ENCODE data around the gene TMEM242. TPM values are rescaled to one million over a fixed set of nuclear protein-coding genes. Genes with fewer than 3 reads are reported as not detected.

The TMEM242 gene
- total and polyA plus RNA-seq, 2 of the 13 experiments (the other 11 are each of a cell fraction or from before 2014, with no cell fraction given) = 5.6 to 11.1 TPM

GRCh38 chr6:157273756-157274470, 49.4 kb downstream of the TMEM242 start (continued):
- TF ChIP-seq ZNF609 (CRISPR knock-in tag; IDR thresholded peaks at IDR 0.05; ENCODE audit: borderline replicate concordance) = 0 out of 2 replicates have a peak, but pooled peaks have one; percentile 19
- no peak for TF ChIP-seq MAFK (conservative IDR thresholded peaks at IDR 0.05 in 1 of 2, IDR thresholded peaks at IDR 0.05 in 1 of 2; ENCODE audit: low read length in 2 of 2)
- TF ChIP-seq ZBTB20 (CRISPR knock-in tag; IDR thresholded peaks at IDR 0.05; ENCODE audit: borderline replicate concordance, low read depth) = no peak
- peak; percentile 30; the same call in 1 of the 2 replicates for TF ChIP-seq PHF8 (CRISPR knock-in tag; IDR thresholded peaks at IDR 0.05)
- 0 out of 2 replicates have a peak, but pooled peaks have one; percentile 38 for TF ChIP-seq ZNF790 (CRISPR knock-in tag; IDR thresholded peaks at IDR 0.05; ENCODE audit: borderline replicate concordance)
- no peak for TF ChIP-seq CEBPG (CRISPR knock-in tag; IDR thresholded peaks at IDR 0.05)
- TF ChIP-seq ZFP62 (CRISPR knock-in tag; IDR thresholded peaks at IDR 0.05) = no peak
- no peak for TF ChIP-seq GTF3A (CRISPR knock-in tag; conservative IDR thresholded peaks at IDR 0.05)
- 0 out of 2 replicates have a peak, but pooled peaks have one; percentile 37 for TF ChIP-seq HOXD1 (CRISPR knock-in tag; IDR thresholded peaks at IDR 0.05)
- no peak for TF ChIP-seq ZNF282 (IDR thresholded peaks at IDR 0.05; ENCODE audit: partially characterized antibody)
- TF ChIP-seq ATRX (CRISPR knock-in tag; IDR thresholded peaks at IDR 0.05; ENCODE audit: borderline replicate concordance) = no peak
- TF ChIP-seq ZNF281 (CRISPR knock-in tag; IDR thresholded peaks at IDR 0.05; ENCODE audit: borderline replicate concordance) = no peak
- no peak for TF ChIP-seq ZEB1 (IDR thresholded peaks at IDR 0.05; ENCODE audit: insufficient replicate concordance, low read depth)
- TF ChIP-seq NCOA5 (CRISPR knock-in tag; IDR thresholded peaks at IDR 0.05) = no peak
- TF ChIP-seq FOSL1 (CRISPR knock-in tag; IDR thresholded peaks at IDR 0.05; ENCODE audit: borderline replicate concordance) = no peak
- no peak for TF ChIP-seq BRF2 (CRISPR knock-in tag; IDR thresholded peaks at IDR 0.05)
- TF ChIP-seq GMEB2 (CRISPR knock-in tag; IDR thresholded peaks at IDR 0.05; ENCODE audit: low read depth) = no peak
